HG03432 (cell line): Measurements from ENCODE around the gene PDZD7.

Source experiments
- ATAC-seq: cut with Tn5 transposase; IDR thresholded peaks from one replicate; pipeline ENCODE4 v1.9.1; 2021; ENCODE audit warnings: mild to moderate bottlenecking, moderate library complexity; ENCODE audit not compliant: unreplicated experiment

The PDZD7 gene

GRCh38 chr10:101020427-101021075 lies 10.4 kb downstream of the PDZD7 start:
- ATAC-seq, result no peak

GRCh38 chr10:101019440-101019703 lies 11.6 kb downstream of the PDZD7 start:
- no peak for ATAC-seq

GRCh38 chr10:101018600-101019439 lies 12.1 kb downstream of the PDZD7 start:
- ATAC-seq, result no peak

GRCh38 chr10:101018118-101018599 lies 12.8 kb downstream of the PDZD7 start:
- no peak for ATAC-seq

DNA sequence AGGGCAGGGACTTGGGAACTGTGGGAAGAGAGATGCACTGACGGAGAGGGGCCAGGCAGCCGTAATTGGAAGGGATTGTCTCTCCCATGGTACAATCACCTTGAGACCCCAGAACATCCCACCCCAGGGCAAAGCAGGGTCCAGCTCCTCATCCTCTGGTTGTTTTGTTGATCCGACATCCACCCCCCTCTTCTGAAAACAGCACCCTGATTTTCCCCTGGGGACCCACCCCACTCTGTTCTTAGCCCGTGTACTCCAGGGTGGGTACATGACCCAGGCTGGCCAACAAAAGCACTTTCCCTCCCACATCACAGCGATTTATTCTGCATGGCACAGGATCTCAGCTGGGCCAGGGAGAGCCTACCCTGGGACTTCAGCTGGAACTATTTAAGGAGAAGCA lies 14.1 kb downstream of the PDZD7 start:
- no peak for ATAC-seq

DNA sequence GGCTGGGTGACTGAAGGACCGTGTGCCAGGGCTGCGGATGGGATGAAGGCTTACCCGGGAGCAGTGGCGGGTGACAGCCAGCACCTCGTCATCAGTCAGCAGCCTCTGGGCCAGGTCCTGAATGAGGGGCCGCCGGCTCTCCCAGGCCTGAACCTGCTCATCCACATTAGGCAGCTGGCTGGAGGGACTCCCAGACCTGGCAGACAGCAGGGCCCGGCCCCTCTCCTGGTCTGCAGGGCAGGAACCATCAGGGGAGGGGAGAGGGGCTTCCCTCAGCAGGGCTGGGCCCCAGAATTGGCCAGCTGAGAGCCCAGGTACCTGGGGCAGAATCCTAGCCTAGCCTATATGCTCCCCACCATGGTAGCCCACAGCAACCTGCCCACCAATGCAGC lies 15.4 kb downstream of the PDZD7 start:
- no peak for ATAC-seq

DNA sequence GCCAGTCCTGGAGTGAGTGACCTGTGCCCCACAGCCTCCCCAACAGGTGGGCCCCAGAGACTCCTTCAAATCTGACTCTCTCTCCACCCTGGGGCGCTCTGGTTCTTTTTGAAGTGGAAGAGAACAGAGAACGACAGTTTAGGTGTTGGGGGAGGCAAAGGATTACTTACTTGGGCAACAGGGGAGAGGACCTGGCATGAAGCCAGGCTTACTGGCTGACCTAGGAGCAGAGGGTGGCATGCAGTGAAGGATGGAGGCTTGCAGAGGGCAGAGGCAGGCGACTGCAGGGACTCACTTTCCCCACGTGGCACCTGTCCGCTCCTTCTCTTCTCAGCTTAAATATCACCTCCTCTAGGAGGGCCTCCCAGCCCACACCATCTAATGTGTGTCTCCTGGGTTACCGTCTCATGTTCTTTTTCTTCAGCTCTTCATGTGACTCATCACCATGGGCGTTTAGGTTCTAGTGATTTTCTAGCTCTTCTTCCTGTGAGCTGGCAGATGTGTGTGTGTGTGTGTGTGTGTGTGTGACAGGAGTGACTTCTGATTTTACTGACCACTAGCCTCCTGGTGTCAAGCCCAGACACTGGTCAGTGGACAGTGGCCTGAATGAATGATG lies 15.9 kb downstream of the PDZD7 start:
- ATAC-seq, result no peak

DNA sequence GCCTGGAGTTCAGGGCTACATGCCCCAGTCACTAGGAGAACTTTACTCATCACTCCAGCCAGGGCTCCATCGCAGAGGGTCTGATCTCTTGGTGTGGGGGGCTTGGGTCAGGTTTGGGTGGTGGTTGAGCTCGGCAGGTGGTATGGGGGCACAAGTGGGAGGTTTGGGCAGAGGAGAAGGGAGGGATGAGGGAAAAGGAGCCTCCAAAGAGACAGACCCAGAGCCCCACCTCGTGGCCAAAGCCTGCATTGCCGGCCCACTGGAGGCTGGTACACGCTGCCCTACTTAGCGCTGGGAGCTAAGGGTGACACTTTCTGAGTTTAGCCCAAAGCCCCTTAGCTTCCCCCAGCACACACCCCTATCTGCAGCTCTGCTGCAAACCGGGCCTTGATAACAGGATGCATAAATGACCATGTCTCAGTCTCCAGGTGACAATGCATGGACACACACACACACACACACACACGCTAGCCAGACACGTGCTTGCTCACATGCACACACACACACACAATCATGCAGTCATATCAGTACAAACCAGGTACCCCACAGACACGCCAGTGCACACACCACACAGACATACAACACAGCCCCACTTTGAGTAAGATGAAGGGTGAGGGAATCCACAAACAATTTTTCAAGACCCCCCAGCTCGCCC lies 16.6 kb downstream of the PDZD7 start:
- ATAC-seq, result peak; percentile 43

GRCh38 chr10:101013365-101013825 lies 17.5 kb downstream of the PDZD7 start:
- ATAC-seq, result no peak

- ATAC-seq, result peak; percentile 77
These were observed 18.2 kb downstream of the PDZD7 start for GRCh38 chr10:101012525-101013364.

DNA sequence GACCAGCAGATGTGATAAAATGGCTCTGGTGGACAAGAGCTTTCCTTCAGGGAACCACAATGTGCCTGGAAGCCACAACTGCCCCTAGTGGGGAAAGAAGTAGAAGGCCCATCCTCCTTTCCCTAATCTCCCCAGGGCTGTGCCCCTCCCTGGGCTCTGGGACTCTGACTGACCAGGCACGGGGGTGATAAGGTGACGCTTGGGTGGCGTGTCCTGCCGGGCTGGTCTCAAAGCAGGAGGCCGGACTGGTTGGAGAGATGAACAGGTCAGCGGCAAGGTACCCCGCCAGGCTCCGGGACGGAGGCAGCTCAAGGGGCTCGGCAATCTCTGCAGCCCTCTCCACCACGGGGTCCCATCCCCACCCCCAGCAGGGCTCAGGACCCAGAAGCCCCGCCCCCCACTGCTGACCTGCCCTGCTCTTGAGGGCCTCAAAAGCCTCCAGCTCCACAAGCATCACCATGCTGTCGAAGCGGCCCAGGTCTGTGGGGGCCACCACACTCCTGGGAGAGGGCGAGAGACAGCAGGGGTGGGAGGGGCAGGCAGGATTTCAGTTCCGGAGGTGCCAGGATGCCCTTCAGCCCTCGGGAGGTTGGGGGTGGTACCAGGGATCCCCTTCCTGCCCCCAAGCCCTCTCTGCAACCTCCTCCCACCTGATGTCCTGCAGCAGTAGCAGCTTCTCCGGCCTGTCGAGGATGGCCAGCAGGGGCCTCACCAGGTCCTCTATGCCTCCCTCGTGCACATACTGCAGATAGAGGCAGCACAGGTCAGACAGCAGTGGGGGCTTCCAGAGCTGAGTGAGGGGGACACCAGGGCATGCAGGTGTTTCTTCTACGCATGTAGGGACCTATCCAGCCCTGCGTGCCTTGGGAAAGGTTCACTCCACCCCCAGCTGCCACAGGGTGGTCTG lies 19.2 kb downstream of the PDZD7 start:
- ATAC-seq, result no peak

DNA sequence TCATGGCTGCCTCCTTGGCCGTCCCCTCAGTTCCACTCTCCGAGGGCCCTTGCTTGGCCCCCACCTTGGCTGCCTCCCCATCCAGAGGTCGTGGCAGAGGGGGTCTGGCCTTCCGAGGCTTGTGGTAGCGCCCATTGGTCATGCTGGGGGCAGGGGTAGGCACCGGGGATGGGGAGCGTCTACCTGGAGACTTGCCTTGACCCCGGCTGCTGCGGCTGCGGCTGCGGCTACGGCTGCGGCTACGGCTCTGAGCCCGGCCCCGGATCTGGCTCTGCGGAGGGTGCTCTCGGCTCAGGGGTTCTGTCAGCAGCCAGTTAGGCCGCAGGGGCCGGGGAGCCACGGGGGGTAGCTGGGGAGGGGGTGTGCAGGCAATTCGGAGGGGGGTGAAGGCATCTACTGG lies 20.6 kb downstream of the PDZD7 start:
- no peak for ATAC-seq

DNA sequence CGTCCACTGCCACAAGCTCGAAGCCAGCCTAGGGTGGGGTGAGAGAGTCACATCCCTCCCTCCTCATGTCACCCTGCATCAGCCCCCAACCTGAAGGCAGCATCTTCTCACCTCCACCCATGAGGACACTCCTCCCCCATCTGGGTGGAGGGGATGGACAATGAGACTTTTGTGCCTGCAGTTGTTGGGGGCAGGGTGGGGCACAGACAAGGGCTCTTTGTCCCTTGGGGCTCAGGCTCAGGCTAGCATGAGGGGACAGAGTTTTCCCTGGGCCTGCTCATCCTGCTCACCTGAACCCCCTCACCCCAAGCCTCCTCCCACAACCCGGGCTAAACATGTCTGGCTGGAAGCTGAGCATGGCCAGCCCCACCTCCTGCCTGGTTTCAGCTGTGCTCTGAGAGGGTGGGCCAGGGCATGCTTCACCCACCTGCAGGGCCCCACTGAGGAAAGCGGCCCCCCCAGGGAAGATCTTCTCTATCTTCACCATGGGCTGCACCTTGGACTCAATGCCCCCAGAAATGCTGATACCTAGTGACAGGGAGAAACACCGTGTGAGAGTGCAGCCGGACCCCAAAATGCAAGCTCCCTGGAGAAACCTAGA lies 22.0 kb downstream of the PDZD7 start:
- no peak for ATAC-seq

DNA sequence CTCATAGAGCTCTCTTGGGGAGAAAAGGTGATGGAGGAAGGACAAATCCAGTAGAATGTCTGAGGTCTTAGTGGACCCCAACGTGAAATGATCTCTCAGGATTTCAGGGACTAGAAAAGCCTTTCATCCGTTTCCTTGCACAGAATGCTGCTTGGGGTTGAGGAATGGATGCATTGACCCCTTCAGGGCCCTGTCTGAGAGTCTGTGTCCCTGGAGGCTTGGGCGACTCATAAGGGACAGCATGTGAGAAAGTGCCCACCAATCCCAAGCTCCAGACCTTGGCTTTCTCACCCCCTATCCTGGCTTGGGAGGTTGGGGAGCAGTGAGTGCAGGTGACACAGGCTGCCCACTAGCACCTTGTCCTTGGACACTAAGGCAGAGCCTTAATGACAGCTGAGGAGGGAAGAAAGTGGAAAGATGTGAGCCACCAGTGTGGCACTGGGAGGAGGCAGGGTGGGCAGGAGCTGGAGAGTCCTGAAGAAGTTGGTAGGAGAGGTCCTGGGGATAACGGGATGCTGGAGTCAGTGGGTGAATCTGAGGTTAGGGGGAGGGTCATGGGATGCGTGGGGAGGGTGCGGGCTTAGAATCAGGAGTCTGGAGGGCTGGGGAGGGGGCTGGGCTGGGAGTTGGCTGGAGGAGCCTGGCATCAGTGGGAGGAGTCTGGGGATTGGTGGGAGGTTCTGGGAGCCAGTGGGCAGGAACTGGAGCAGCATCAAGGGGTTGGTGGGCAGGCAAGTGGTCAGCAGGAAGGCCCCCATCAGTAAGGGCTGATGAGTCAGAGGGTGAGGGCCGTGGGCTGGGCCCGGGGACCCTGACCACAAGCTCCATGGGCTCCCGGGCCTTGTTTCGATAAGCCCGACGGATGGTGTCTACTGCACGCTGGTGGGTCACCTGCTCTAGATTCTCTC lies 22.8 kb downstream of the PDZD7 start:
- no peak for ATAC-seq

DNA sequence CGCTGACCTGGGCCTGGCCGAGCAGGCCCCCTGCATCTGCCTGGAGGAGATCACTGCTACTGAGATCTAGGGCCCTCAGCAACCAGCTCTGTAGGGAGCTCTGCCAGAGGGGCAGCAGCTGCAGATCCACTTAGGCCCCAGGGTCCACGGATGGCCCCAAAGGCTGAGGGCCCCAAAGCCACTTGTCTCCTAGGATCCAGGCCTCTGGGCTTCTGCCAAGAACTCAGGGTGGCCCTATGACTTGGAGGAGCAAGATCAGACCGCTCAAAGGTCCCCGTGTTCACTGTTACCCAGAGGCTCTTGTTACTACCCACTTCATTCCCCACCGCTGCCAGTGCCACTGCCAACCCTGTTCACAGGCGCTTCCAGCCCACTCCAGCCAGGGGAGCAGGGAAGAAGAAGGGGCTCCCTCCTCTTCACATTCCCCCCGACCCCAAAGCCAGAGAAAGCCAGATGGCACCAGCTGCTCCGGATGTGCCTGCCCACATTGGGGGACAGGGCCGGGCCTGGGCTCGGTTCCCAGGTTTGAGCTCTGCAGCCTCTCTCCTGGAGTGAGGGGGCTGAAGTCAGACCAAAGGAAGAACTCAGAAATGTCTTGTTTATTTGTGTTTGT lies 23.7 kb downstream of the PDZD7 start:
- ATAC-seq, result no peak

DNA sequence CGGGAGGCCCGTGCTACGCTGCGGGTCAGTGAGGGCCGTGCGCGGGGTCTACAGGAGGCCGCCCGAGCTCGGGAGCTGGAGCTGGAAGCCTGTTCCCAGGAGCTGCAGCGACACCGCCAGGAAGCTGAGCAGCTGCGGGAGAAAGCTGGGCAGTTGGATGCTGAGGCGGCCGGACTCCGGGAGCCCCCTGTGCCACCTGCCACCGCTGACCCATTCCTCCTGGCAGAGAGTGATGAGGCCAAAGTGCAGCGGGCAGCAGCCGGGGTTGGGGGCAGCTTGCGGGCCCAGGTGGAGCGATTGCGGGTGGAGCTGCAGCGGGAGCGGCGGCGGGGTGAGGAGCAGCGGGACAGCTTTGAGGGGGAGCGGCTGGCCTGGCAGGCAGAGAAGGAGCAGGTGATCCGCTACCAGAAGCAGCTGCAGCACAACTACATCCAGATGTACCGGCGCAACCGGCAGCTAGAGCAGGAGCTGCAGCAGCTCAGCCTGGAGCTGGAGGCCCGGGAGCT lies 24.3 kb downstream of the PDZD7 start:
- ATAC-seq, result no peak

DNA sequence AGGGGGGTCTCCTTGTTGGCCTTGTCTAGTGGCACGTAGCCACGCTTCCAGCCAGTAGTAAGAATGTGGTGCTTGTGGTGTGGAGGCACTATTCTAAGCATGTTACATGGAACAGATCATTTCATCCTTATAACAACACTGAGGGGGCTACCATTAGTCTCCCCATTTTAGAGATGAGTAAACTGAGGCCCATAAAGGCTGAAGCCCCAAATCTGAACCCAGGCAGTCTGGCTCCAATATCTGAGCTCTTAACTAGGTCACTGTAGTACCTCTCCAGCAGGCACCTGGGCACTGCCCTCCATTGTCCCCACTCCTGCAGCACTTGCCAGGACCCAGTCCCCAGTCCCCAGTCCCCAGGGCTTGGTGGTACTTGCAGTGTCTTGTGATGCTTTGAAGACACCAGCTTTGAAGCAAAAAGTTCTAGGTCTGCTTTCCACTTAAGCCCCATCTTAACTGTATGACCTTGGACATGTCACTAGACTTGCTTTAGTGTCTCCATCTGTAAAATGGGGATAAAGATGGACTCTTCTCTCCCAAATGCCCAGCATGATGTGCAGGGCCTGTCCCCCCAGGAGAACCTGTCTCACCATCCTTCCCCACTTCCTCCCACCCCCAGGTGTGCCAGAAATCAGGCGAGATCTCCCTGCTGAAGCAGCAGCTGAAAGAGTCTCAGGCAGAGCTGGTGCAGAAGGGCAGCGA lies 24.9 kb downstream of the PDZD7 start:
- no peak for ATAC-seq
